ENCODE data around the gene PIP4K2B.
A peak's percentile ranks its signal among the peaks of the same experiment; 100 is the strongest.

- TF ChIP-seq CTCF (IDR thresholded peaks at IDR 0.05) (peak in 3 of 12 donors; percentile 12 to 22 (median 20)), POLR2A (IDR thresholded peaks at IDR 0.05) (no peak)
Observed at GRCh38 chr17:38798614-38799500, 499 bp downstream of the PIP4K2B start.
